ENCODE data around the gene C3orf20.

The C3orf20 gene

GRCh38 chr3:14758959-14759358 is 84.0 kb downstream of the C3orf20 start:
- DNase-seq (ENCODE audit: low spot score), result no peak

GRCh38 chr3:14760185-14760584 is 85.2 kb downstream of the C3orf20 start:
- no peak for DNase-seq (ENCODE audit: low spot score)

- DNase-seq (ENCODE audit: low spot score), result peak; percentile 1
These were observed 86.3 kb downstream of the C3orf20 start for GRCh38 chr3:14761121-14761672.

GRCh38 chr3:14761866-14762265 is 86.9 kb downstream of the C3orf20 start:
- no peak for DNase-seq (ENCODE audit: low spot score)

- DNase-seq (ENCODE audit: low spot score), result no peak
These were observed 87.8 kb downstream of the C3orf20 start for GRCh38 chr3:14762701-14763100.

GRCh38 chr3:14764331-14765059 is 89.6 kb downstream of the C3orf20 start:
- DNase-seq (ENCODE audit: low spot score), result peak; percentile 43

- peak; percentile 3 for DNase-seq (ENCODE audit: low spot score)
These were observed 90.1 kb downstream of the C3orf20 start for GRCh38 chr3:14765060-14765400.

GRCh38 chr3:14765576-14766427 is 90.9 kb downstream of the C3orf20 start:
- DNase-seq (ENCODE audit: low spot score), result no peak

- DNase-seq (ENCODE audit: low spot score), result peak; percentile 6
These were observed 91.7 kb downstream of the C3orf20 start for GRCh38 chr3:14766428-14767244.

GRCh38 chr3:14767245-14768051 is 92.5 kb downstream of the C3orf20 start:
- peak; percentile 1 for DNase-seq (ENCODE audit: low spot score)

GRCh38 chr3:14768182-14768790 is 93.3 kb downstream of the C3orf20 start:
- DNase-seq (ENCODE audit: low spot score), result peak; percentile 5

GRCh38 chr3:14768881-14769280 is 93.9 kb downstream of the C3orf20 start:
- DNase-seq (ENCODE audit: low spot score), result peak; percentile 2

GRCh38 chr3:14769544-14770325 is 94.8 kb downstream of the C3orf20 start:
- peak; percentile 2 for DNase-seq (ENCODE audit: low spot score)

- DNase-seq (ENCODE audit: low spot score), result no peak
These were observed 95.7 kb downstream of the C3orf20 start for GRCh38 chr3:14770591-14770990.

GRCh38 chr3:14771593-14772497 is 96.9 kb downstream of the C3orf20 start:
- DNase-seq (ENCODE audit: low spot score), result no peak

GRCh38 chr3:14772533-14773138 is 97.7 kb downstream of the C3orf20 start:
- DNase-seq (ENCODE audit: low spot score), result no peak

GRCh38 chr3:14773281-14773680 is 98.3 kb downstream of the C3orf20 start:
- DNase-seq (ENCODE audit: low spot score), result no peak

GRCh38 chr3:14773691-14774128 is 98.8 kb downstream of the C3orf20 start:
- DNase-seq (ENCODE audit: low spot score), result no peak

Measured in AG08396 (cell line).